HCT116 (cell line): Measurements from ENCODE around the gene SPIN1. TPM values are rescaled to one million over a fixed set of nuclear protein-coding genes. Genes with fewer than 3 reads are reported as not detected.

Source experiments
- ATAC-seq: fragments of 200-7000 bp; cut with Tn5 transposase; 2 replicates; pipeline ENCODE4 v1.9.1; 2020; ENCODE audit warnings: mild to moderate bottlenecking, moderate library complexity
- BruUV-seq: library from RNA; stranded (reverse); fragments of 400-500 nt; replicated peaks from 2 replicates; lab custom pipeline; 2021; lab: Mats Ljungman, UMichigan
- CTCF ChIA-PET: fragments of 300-600 bp; sonication (Branson Sonifier 250); formaldehyde crosslinking; loops from one replicate; lab custom pipeline; 2021; ENCODE audit warnings: antibody characterized with exemption; lab: Charles Lee
- POLR2A ChIA-PET: fragments of 300-600, 350-600 bp; sonication (Branson Sonifier 250); formaldehyde crosslinking; loops from one replicate; lab custom pipeline; 2021; ENCODE audit warnings: antibody characterized with exemption; lab: Charles Lee
- RAD21 ChIA-PET, 2 experiments: fragments of 300-600 bp; sonication (Branson Sonifier 250); formaldehyde crosslinking; loops; one replicate each; lab custom pipeline; 2023; ENCODE audit warnings: low total read pairs in 2 of 2; ENCODE audit not compliant: uncharacterized antibody in 2 of 2, unreplicated experiment in 2 of 2, low non-redundant PET in 1 of 2; lab: Charles Lee
- DNase-seq: peaks from one replicate; pipeline ENCODE4 v3.0.0-alpha.2; 2010; ENCODE audit warnings: low read depth, low spot score
- H2AFZ ChIP-seq: fragments of 200-600 bp; shearing (Covaris generic), sonication (generic); 2 replicates; pipeline ENCODE4 v1.6.1; 2017; ENCODE audit warnings: low read depth, mixed run types, mixed read lengths, antibody characterized with exemption, low read length; ENCODE audit not compliant: poor library complexity, severe bottlenecking
- H3K27ac ChIP-seq: 2 replicates; pipeline ENCODE4 v1.5.1; 2012; ENCODE audit warnings: low read depth, low read length
- H3K27me3 ChIP-seq: fragments of 200-600 bp; sonication (generic); 2 replicates; pipeline ENCODE4 v1.6.1; 2016; ENCODE audit warnings: mixed run types, low read length, mixed read lengths; ENCODE audit not compliant: insufficient read depth
- H3K36me3 ChIP-seq, 2 experiments: fragments of 200-500 bp in 1 of 2; fragments of 200-600 bp in 1 of 2; sonication (Bioruptor generic) in 1 of 2; sonication (generic) in 1 of 2; 2 replicates each; pipeline versions ENCODE4 v1.5.1 to v1.6.1; 2014 to 2016; ENCODE audit warnings: low read length in 2 of 2, inconsistent platforms in 1 of 2, mixed read lengths in 1 of 2, mixed run types in 1 of 2; ENCODE audit not compliant: insufficient read depth in 2 of 2, control insufficient read depth in 1 of 2
- H3K4me1 ChIP-seq, 2 experiments: fragments of 200-600 bp in 1 of 2; sonication (generic) in 1 of 2; 2 replicates each; pipeline versions ENCODE4 v1.5.1 to v1.6.1; 2012 to 2017; ENCODE audit warnings: low read length in 2 of 2, inconsistent platforms in 1 of 2, mild to moderate bottlenecking in 1 of 2, mixed read lengths in 1 of 2, mixed run types in 1 of 2, moderate library complexity in 1 of 2; ENCODE audit not compliant: insufficient read depth in 2 of 2, control insufficient read depth in 1 of 2
- H3K4me2 ChIP-seq: fragments of 200-600 bp; sonication (generic); 2 replicates; pipeline ENCODE4 v1.6.1; 2017; ENCODE audit warnings: mixed run types, low read length, mixed read lengths
- H3K4me3 ChIP-seq, 2 experiments: fragments of 200-600 bp in 1 of 2; sonication (generic) in 1 of 2; replicated peaks in 1 of 2; 2 replicates each; pipeline ENCODE4 v1.5.1; 2011 to 2016; ENCODE audit warnings: low read length in 2 of 2, control low read depth in 1 of 2, low read depth in 1 of 2, mild to moderate bottlenecking in 1 of 2, mixed read lengths in 1 of 2, mixed run types in 1 of 2
- H3K79me2 ChIP-seq: fragments of 200-600 bp; sonication (generic); 2 replicates; pipeline ENCODE4 v1.6.1; 2017; ENCODE audit warnings: mild to moderate bottlenecking, mixed run types, low read length, moderate library complexity, mixed read lengths; ENCODE audit not compliant: insufficient read depth
- H3K9ac ChIP-seq: fragments of 200-600 bp; sonication (generic); 2 replicates; pipeline ENCODE4 v1.6.1; 2016; ENCODE audit warnings: low read length, mixed read lengths
- H3K9me2 ChIP-seq: fragments of 200-600 bp; sonication (generic), shearing (Covaris generic); 2 replicates; pipeline ENCODE4 v1.6.1; 2017; ENCODE audit warnings: mixed run types, mild to moderate bottlenecking, moderate library complexity; ENCODE audit not compliant: insufficient read depth
- H3K9me3 ChIP-seq, 2 experiments: fragments of 200-500 bp in 1 of 2; fragments of 200-600 bp in 1 of 2; sonication (Bioruptor generic) in 1 of 2; sonication (generic) in 1 of 2; 2 replicates each; pipeline ENCODE4 v1.6.1; 2014 to 2017; ENCODE audit warnings: low read length in 2 of 2, mixed read lengths in 2 of 2, inconsistent platforms in 1 of 2, low read depth in 1 of 2, mild to moderate bottlenecking in 1 of 2, mixed run types in 1 of 2, moderate library complexity in 1 of 2; ENCODE audit not compliant: control insufficient read depth in 1 of 2, insufficient read depth in 1 of 2
- H4K20me1 ChIP-seq: fragments of 200-600 bp; sonication (generic), shearing (Covaris generic); 2 replicates; pipeline ENCODE4 v1.6.1; 2017; ENCODE audit warnings: mixed run types, mild to moderate bottlenecking, moderate library complexity; ENCODE audit not compliant: insufficient read depth
- CBX3 ChIP-seq: IDR thresholded peaks from 2 replicates; pipeline ENCODE4 v1.6.1; 2012; ENCODE audit warnings: low read depth
- CTCF ChIP-seq, 3 experiments: fragments of 200-600 bp in 1 of 3; sonication (generic) in 1 of 3; IDR thresholded peaks in 2 of 3; conservative IDR thresholded peaks in 1 of 3; 2 replicates each; pipeline ENCODE4 v1.5.1; 2012 to 2017; ENCODE audit warnings: low read depth in 2 of 3, low read length in 2 of 3, antibody characterized with exemption in 1 of 3, borderline replicate concordance in 1 of 3, control low read depth in 1 of 3, mild to moderate bottlenecking in 1 of 3, mixed read lengths in 1 of 3, mixed run types in 1 of 3, moderate library complexity in 1 of 3; ENCODE audit not compliant: insufficient read depth in 1 of 3
- EZH2phosphoT487 ChIP-seq: fragments of 200-600 bp; IDR thresholded peaks from 2 replicates; pipeline ENCODE4 v1.6.1; 2018; ENCODE audit warnings: antibody characterized with exemption, borderline replicate concordance
- FOSL1 ChIP-seq: IDR thresholded peaks from 2 replicates; pipeline ENCODE4 v1.6.1; 2012; ENCODE audit warnings: low read depth
- POLR2A ChIP-seq: IDR thresholded peaks from 2 replicates; pipeline ENCODE4 v1.7.0; 2011; ENCODE audit warnings: borderline replicate concordance; ENCODE audit not compliant: insufficient read depth, insufficient read length; ENCODE audit errors: extremely low read depth
- SRF ChIP-seq: IDR thresholded peaks from 2 replicates; pipeline ENCODE4 v1.6.1; 2012; ENCODE audit warnings: low read depth
- TCF7L2 ChIP-seq: IDR thresholded peaks from 2 replicates; pipeline ENCODE4 v1.7.0; 2011; ENCODE audit warnings: borderline replicate concordance, inconsistent platforms; ENCODE audit not compliant: insufficient read depth, insufficient read length; ENCODE audit errors: extremely low read depth
- ZBTB33 ChIP-seq: IDR thresholded peaks from 2 replicates; pipeline ENCODE4 v1.6.1; 2011; ENCODE audit warnings: mild to moderate bottlenecking, low read length, moderate library complexity; ENCODE audit not compliant: insufficient replicate concordance; ENCODE audit errors: extremely low read depth
- intact Hi-C: fragments of 100-400 bp; cut with micrococcal nuclease; formaldehyde crosslinking; loops from 2 replicates; pipeline ENCODE4 v1.10.0; 2022
- total RNA-seq: library from RNA; stranded (reverse); gene quantifications from one replicate; pipeline ENCODE4 v1.2.1, GENCODE V29; 2021; ENCODE audit not compliant: unreplicated experiment

Gene SPIN1
- total RNA-seq, 1 experiment from 2014 or later: 74.0 TPM

GRCh38 chr9:88503845-88504764 is 115.9 kb downstream of the SPIN1 start:
- Histone ChIP-seq H3K4me2 (no peak overlapping the region), H2AFZ (no peak overlapping the region)

More at GRCh38 chr9:88503845-88504764, 115.9 kb downstream of the SPIN1 start:
- Histone ChIP-seq H3K27ac (no peak overlapping the region), H3K79me2 (no peaks in the 10 kb centered on the region), H3K9me2 (no peaks in the 10 kb centered on the region), H3K36me3 (no peaks in the 10 kb centered on the region), H3K9me3 (no peaks in the 10 kb centered on the region), H3K4me1 (no peaks in the 10 kb centered on the region), H3K9ac (no peak overlapping the region), H3K27me3 (no peaks in the 10 kb centered on the region), H4K20me1 (no peaks in the 10 kb centered on the region), H3K4me3 (no peak overlapping the region)
- POLR2A ChIA-PET: no interaction called here
- ATAC-seq: no peak
- RAD21 ChIA-PET: no interaction called here
- no TSS peak for BruUV-seq
- intact Hi-C loops: no loop called here
- CTCF ChIA-PET: no interaction called here
- no peak for DNase-seq
- TF ChIP-seq TCF7L2 (no peak), SRF (no peak), CBX3 (no peak), EZH2phosphoT487 (no peak), ZBTB33 (no peak), CTCF (IDR thresholded peaks at IDR 0.05 in 2 of 3, conservative IDR thresholded peaks at IDR 0.05 in 1 of 3; ENCODE audit: borderline replicate concordance in 1 of 3, insufficient read depth in 1 of 3, low read depth in 2 of 3, low read length in 2 of 3) (no peak), FOSL1 (no peak), POLR2A (no peak)
